K562 (cell line): ENCODE data around the gene PFDN2. TPM values are rescaled to one million over a fixed set of nuclear protein-coding genes. Genes with fewer than 3 reads are reported as not detected.

Source experiments
- CBX1 ChIP-seq: sonication (generic); IDR thresholded peaks from 2 replicates; pipeline ENCODE4 v1.6.1; 2016; ENCODE audit warnings: antibody characterized with exemption, low read depth, mild to moderate bottlenecking
- FOXK2 ChIP-seq, 2 experiments: fragments of 450-650 bp; IDR thresholded peaks in 1 of 2; conservative IDR thresholded peaks in 1 of 2; 2 replicates each; pipeline ENCODE4 v1.6.1; 2016; ENCODE audit warnings: low read depth in 2 of 2, mild to moderate bottlenecking in 1 of 2
- JUND ChIP-seq, 2 experiments: IDR thresholded peaks; 2 replicates in 1 of 2; 3 replicates in 1 of 2; pipeline ENCODE4 v1.6.1; 2011; ENCODE audit warnings: borderline replicate concordance in 2 of 2, low read depth in 2 of 2, low read length in 2 of 2, improper control_type of control experiment in 1 of 2, missing biosample characterization in 1 of 2, missing genetic modification characterization in 1 of 2, missing genetic modification reagents in 1 of 2
- KLF16 ChIP-seq: IDR thresholded peaks from 2 replicates; pipeline ENCODE4 v1.6.1; 2016; ENCODE audit warnings: antibody characterized with exemption
- MEF2D ChIP-seq: conservative IDR thresholded peaks from 2 replicates; pipeline ENCODE4 v1.6.1; 2016; ENCODE audit warnings: low read depth, missing genetic modification characterization, missing compliant biosample characterization
- NBN ChIP-seq: fragments of 450-650 bp; IDR thresholded peaks from 2 replicates; pipeline ENCODE4 v1.6.1; 2016; ENCODE audit warnings: low read depth, mild to moderate bottlenecking
- NRF1 ChIP-seq, 2 experiments: fragments of 450-650 bp; IDR thresholded peaks in 1 of 2; conservative IDR thresholded peaks in 1 of 2; 2 replicates each; pipeline ENCODE4 v1.6.1; 2014; ENCODE audit warnings: mild to moderate bottlenecking in 2 of 2
- RAD21 ChIP-seq, 2 experiments: fragments of 250-450 bp in 1 of 2; fragments of 450-650 bp in 1 of 2; sonication (Bioruptor Pico) in 1 of 2; formaldehyde crosslinking in 1 of 2; IDR thresholded peaks in 1 of 2; conservative IDR thresholded peaks in 1 of 2; 2 replicates each; pipeline versions ENCODE4 v1.4.0 to v1.8.0; 2020 to 2022; ENCODE audit warnings: mild to moderate bottlenecking in 2 of 2, moderate library complexity in 1 of 2
- REST ChIP-seq, 2 experiments: fragments of 450-650 bp; formaldehyde crosslinking in 1 of 2; IDR thresholded peaks; 2 replicates each; pipeline versions ENCODE4 v1.4.0 to v1.6.1; 2014 to 2020; ENCODE audit warnings: mild to moderate bottlenecking in 2 of 2, borderline replicate concordance in 1 of 2, low read depth in 1 of 2
- SNIP1 ChIP-seq: fragments of 450-650 bp; IDR thresholded peaks from 2 replicates; pipeline ENCODE4 v1.7.1; 2017; ENCODE audit warnings: low read depth, mild to moderate bottlenecking
- SP1 ChIP-seq: sonication (generic); formaldehyde crosslinking; IDR thresholded peaks from 2 replicates; pipeline ENCODE4 v1.8.1; 2022; ENCODE audit warnings: mild to moderate bottlenecking, missing genetic modification reagents
- TFAP4 ChIP-seq: sonication (generic); formaldehyde crosslinking; IDR thresholded peaks from 2 replicates; pipeline ENCODE4 v1.8.0; 2022; ENCODE audit warnings: missing genetic modification reagents, mild to moderate bottlenecking, moderate library complexity, borderline replicate concordance
- XRCC5 ChIP-seq: fragments of 200-400 bp; formaldehyde crosslinking; IDR thresholded peaks from 2 replicates; pipeline ENCODE4 v1.6.1; 2017; ENCODE audit warnings: low read depth, mild to moderate bottlenecking, low read length
- ZKSCAN3 ChIP-seq: fragments of 250-450 bp; sonication (Bioruptor Pico); IDR thresholded peaks from 2 replicates; pipeline ENCODE4 v1.4.0; 2020
- ZNF384 ChIP-seq: IDR thresholded peaks from 2 replicates; pipeline ENCODE4 v1.6.1; 2012; ENCODE audit warnings: low read depth, low read length, improper control_type of control experiment
- polyA plus RNA-seq, 8 experiments: library from polyadenylated mRNA; depleted of rRNA in 4 of 8; stranded (reverse) in 5 of 8; unstranded in 3 of 8; fragments of >200 nt; fragmentation: Nextera tagmentation in 2 of 8; fragmentation: Illumina TruSeq in 1 of 8; extraction: Ambion mirVana in 2 of 8; extraction: Trizol in 1 of 8; gene quantifications; 2 replicates each; pipeline versions ENCODE4 v1.2.1 to v1.2.3, GENCODE V29; 2011 to 2014; ENCODE audit warnings: inconsistent platforms in 1 of 8, missing spikeins in 1 of 8
- total RNA-seq, 7 experiments: library from RNA; depleted of rRNA in 6 of 7; stranded (reverse); fragments of >200 nt in 6 of 7; fragmentation: Illumina TruSeq in 2 of 7; extraction: Trizol in 2 of 7; gene quantifications; 2 replicates each; pipeline versions ENCODE4 v1.2.1 to v1.2.3, GENCODE V29; 2011 to 2021; ENCODE audit warnings: low replicate concordance in 1 of 7
- TF ChIP-seq, protein P1 (sequence below): fragments of 250-450 bp; sonication (Bioruptor Pico); IDR thresholded peaks from 2 replicates; pipeline ENCODE4 v1.4.0; 2020; ENCODE audit warnings: mild to moderate bottlenecking, moderate library complexity

The PFDN2 gene
- total and polyA plus RNA-seq, 9 of the 15 experiments (the other 6 are each of a cell fraction or from before 2014, with no cell fraction given): 50.2 to 361 (median 144) TPM

GRCh38 chr1:161071886-161072371 is 45.9 kb downstream of the PFDN2 start (continued):
- TF ChIP-seq REST (IDR thresholded peaks at IDR 0.05; ENCODE audit: borderline replicate concordance): peak; percentile 84
- TF ChIP-seq REST (CRISPR knock-in tag; IDR thresholded peaks at IDR 0.05; ENCODE audit: low read depth): no peak
- 0 out of 2 replicates have a peak, but pooled peaks have one; percentile 22 for TF ChIP-seq KLF16
- TF ChIP-seq MEF2D (tag): peak; percentile 47; the same call in 1 of the 2 replicates
- no peak for TF ChIP-seq XRCC5
- TF ChIP-seq SP1 (CRISPR knock-in tag): no peak
- TF ChIP-seq TFAP4 (CRISPR knock-in tag): 0 out of 2 replicates have a peak, but pooled peaks have one; percentile 30
- TF ChIP-seq SNIP1: 0 out of 2 replicates have a peak, but pooled peaks have one; percentile 11
- TF ChIP-seq CBX1: no peak
- peak; percentile 29 to 59; a peak in 2 of 4 replicates for TF ChIP-seq FOXK2 (conservative IDR thresholded peaks at IDR 0.05 in 1 of 2, IDR thresholded peaks at IDR 0.05 in 1 of 2; ENCODE audit: low read depth in 2 of 2)
- TF ChIP-seq NBN: 0 out of 2 replicates have a peak, but pooled peaks have one; percentile 39
- peak; percentile 75 to 88 for TF ChIP-seq RAD21 (CRISPR knock-in tag; conservative IDR thresholded peaks at IDR 0.05 in 1 of 2, IDR thresholded peaks at IDR 0.05 in 1 of 2)
- TF ChIP-seq ZNF384: 0 out of 2 replicates have a peak, but pooled peaks have one; percentile 5
- TF ChIP-seq ZKSCAN3 (CRISPR knock-in tag): no peak
- TF ChIP-seq, protein P1, sequence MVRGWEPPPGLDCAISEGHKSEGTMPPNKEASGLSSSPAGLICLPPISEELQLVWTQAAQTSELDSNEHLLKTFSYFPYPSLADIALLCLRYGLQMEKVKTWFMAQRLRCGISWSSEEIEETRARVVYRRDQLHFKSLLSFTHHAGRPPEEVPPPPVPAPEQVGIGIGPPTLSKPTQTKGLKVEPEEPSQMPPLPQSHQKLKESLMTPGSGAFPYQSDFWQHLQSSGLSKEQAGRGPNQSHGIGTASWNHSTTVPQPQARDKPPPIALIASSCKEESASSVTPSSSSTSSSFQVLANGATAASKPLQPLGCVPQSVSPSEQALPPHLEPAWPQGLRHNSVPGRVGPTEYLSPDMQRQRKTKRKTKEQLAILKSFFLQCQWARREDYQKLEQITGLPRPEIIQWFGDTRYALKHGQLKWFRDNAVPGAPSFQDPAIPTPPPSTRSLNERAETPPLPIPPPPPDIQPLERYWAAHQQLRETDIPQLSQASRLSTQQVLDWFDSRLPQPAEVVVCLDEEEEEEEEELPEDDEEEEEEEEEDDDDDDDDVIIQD (CRISPR knock-in tag): no peak
- TF ChIP-seq NRF1 (conservative IDR thresholded peaks at IDR 0.05 in 1 of 2, IDR thresholded peaks at IDR 0.05 in 1 of 2): peak in 1 of 2 experiments; percentile 18; a peak in 1 of 4 replicates
- peak; percentile 41; the same call in 1 of the 2 replicates for TF ChIP-seq JUND (IDR thresholded peaks at IDR 0.05; ENCODE audit: borderline replicate concordance, low read depth, low read length)
- TF ChIP-seq JUND (tag; IDR thresholded peaks at IDR 0.05; ENCODE audit: borderline replicate concordance, low read depth, low read length): no peak
